Ureter (tissue), 1 donor: ENCODE data around the gene TULP1. TPM values are rescaled to one million over a fixed set of nuclear protein-coding genes. Genes with fewer than 3 reads are reported as not detected.

ENCODE experiments used
- DNase-seq: peaks from one replicate; pipeline ENCODE4 v3.0.0-alpha.2; 2020; ENCODE audit warnings: low spot score
- total RNA-seq: library from RNA; stranded (reverse); gene quantifications from one replicate; pipeline ENCODE4 v1.2.4, GENCODE V29; 2023
- donor health status: DM: yes; HTN: yes; CAD: no.

Gene TULP1
- total RNA-seq, 1 donor from 2014 or later, result 0.83 TPM

- DNase-seq, result no peak
Measured at GRCh38 chr6:35483893-35484645, 28.6 kb downstream of the TULP1 start.

DNA sequence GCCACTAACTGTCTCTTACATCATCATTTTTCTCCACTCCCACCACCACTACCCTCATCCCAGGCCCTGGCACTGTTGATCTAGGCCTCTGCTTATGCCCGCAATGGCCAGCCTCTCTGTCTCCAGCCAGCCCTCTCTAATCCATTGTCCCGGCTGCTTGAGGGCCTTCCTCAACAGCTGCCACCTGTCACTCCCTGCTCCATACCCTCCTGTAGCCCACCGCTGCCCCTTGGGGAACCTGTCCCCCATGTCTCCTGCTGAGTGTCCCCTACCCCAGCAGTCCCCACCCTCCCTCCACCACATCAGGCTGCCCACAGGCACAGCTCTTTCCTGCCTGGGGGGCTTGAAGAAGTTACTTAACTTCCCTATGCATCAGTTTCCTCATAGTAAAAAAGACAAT lies 29.2 kb downstream of the TULP1 start:
- no peak for DNase-seq

DNA sequence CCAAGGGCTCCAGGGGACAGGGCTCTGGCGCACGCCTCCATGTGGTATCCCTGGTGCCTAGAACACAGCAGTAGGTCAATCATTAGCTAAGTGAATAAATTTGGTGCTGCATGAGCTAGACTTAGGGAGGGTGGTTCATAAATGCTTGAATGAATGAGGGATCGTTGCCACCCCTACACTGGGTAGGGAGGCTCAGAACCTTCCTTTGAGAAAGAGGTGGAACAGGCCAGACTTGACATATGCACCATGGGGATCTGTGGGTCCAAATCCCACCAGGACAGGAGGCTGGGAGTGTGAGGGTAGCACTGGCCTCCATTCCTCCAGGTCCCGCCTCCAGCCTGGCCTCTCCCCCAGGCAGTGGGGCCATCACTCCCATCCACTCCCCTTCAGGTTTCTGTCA lies 29.6 kb downstream of the TULP1 start:
- DNase-seq, result no peak

GRCh38 chr6:35481226-35481625 lies 31.5 kb downstream of the TULP1 start:
- DNase-seq, result no peak

DNA sequence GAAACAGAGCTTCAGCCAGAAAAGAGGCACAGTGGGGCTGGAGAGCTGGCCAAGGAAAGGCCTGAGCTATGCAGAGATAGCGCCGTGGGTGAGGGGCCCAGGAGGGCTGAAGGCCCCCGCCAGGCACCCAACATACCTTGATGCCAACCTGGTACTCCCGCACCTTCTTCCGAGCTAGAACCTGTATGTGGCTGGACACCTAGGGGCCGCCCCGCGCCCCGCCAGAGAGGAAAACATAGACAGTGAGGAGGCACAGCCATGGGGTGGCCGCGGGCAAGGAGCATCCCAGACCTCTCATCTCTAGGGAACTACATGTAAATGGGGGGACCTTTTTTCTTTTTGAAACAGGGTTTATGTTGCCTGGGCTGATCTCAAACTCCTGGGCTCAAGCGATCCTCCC lies 32.5 kb downstream of the TULP1 start:
- DNase-seq, result no peak

DNA sequence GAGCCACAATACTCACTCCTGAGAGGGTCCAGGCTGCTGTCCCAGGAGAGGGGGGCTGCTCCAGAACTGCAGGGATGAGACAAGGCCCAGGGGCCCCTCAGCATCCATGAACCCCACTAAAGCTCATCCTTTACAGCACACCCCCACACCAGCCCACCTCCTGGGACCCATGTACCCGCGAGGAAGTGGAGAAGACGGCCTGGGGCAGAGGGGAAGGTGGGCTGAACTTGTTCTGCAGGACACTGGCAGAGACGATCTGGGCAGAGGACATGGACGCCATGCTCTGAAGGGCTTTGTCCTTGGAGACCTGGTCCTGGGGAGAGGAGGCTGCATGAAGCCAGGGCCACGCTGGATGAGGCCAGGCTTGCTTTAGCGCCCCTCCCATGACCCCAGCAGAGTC lies 34.4 kb downstream of the TULP1 start:
- DNase-seq, result no peak

DNA sequence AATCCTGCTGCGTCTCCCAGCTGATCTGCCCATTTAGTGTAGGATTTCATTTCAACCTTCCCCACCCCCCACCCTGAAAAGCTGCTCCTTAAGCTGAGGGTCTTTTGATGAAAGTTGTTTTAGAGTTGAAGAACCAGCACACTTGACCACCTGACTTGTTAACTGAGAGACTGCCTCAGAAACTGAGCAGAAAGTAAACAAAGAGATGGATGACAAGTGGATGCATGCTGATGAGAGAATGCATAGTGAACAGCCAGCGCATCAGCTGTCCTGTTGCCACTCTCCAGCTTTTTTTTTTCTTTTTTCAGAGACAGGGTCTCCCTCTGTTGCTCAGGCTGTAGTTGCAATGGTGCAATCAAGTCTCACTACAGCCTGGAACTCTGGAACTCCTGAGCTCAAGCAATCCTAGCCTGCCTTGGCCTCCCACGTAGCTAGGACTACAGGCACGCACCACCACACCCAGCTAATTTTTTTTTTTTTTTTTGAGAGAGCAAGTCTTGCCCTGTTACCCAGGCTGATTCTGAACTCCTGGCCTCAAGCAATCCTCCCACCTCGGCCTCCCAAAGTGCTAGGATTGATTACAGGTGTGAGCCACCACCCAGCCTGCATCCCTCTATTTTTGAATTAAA lies 35.0 kb downstream of the TULP1 start:
- no peak for DNase-seq

- no peak for DNase-seq
Measured at GRCh38 chr6:35477028-35477427, 35.7 kb downstream of the TULP1 start.

DNA sequence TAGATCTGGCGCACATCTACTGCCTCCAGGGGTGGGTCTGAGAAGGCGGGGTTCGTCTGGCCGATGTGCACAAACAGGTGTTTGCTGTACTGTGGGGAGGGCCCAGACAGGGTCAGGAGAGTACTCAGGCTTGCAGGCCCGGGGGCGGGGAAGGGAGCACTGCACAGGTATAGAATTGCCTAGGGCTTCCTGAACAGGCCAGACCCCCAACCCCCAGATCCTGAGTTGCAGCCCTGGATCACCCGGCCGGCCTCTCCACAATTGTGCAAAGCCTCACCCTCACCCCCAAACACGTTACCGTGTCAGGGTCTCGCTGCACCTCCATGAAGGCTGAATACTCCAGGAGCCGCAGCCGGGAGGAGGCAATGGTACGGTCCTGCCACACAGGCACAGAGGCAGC lies 36.7 kb downstream of the TULP1 start:
- no peak for DNase-seq

DNA sequence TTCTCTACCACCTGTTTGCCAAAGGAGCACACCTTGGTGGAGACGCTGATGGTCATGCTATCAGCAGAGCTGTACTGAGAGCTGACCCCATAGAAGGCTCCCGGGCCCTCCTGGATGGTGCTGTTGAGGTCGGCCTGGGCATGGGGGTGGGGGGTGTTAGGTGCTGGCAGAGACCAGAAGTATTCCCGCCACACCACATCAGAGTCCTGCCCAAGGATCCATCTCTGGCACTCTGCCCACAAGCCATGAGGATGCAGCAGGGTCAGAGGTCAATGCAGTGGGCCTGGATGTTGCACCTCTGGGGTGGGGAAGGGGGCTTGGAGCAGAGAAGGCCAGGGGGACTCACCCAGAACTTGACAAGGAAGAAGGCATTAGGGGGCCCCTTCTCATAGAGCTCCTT lies 37.1 kb downstream of the TULP1 start:
- no peak for DNase-seq

- no peak for DNase-seq
Measured at GRCh38 chr6:35474942-35475570, 37.6 kb downstream of the TULP1 start.

DNA sequence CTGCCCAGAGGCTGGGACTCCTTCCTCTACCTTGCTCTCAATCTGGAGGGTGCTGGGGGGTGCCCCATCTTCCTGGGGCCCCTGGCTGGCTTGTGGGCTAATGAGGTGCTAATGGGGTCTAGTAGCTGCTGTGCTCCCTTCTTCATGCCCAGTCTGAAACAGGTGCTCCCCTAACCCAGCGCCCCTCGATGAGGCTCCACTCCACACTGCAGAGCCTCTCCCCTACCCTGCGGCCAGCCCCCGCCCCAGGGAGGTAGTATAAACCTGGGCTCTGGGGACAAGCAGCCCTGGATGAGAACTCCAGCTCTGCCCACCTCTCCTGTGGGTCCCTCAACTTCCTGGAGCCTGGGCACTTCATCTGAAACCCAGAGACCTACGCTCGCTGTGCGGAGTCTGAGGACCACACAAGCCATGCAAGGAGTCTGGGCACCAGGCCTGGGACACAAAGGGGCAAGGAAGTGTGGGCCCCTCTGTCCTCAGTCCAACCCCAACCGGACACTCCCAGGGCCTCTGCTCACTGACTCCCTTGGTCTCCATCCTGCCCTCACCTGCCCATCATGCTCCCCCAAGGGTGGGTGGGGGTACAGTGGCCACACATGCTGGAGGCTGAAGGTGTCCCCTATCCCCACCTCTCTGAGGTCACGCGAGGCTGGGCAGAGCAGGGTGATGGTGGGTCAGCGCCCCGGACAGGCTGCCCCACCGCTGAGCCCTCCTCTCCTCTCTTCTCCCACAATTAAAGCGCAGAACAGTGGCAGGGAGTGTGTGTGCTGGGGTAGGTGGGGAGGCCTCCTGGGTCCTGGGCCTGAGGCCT lies 38.4 kb downstream of the TULP1 start:
- DNase-seq, result no peak

DNA sequence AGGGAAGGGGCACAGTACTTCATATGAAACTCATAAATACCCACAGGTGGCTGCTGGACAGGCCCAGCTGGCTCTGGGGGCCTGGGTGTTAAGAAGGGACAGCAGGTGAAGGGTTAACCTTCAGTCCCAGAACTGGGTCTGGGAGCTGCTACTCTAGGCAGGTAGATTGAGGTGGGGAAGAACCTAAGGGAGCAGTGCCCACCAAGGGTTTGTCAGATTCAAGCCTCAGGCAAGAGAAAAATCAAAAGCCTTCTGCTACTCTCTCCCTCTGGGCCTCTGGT lies 38.9 kb downstream of the TULP1 start:
- no peak for DNase-seq

- no peak for DNase-seq
Measured at GRCh38 chr6:35473075-35473849, 39.4 kb downstream of the TULP1 start.

DNA sequence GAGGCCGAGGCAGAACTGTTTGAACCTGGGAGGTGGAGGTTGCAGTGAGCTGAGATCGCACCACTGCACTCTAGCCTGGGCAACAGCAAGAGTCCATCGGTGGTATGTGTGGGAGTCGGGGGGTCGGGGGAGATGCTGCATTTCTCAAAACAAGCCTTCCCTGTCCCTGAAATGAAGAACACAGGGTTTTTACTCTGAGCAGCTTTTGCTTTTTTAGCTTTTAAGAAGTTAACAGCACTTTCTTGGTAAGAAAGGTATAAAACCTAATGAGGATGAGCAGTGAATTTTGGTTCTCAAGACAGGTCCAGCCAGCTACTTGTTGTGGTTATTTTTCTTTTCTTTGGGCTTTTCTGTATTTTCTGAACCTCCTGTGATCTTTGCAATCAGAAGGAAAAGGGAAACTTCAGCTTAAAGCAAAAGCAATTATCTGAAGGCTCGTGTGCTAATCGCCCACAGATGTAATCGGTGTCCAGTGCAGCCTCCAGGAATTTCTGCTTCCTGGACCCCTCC lies 40.8 kb downstream of the TULP1 start:
- no peak for DNase-seq

DNA sequence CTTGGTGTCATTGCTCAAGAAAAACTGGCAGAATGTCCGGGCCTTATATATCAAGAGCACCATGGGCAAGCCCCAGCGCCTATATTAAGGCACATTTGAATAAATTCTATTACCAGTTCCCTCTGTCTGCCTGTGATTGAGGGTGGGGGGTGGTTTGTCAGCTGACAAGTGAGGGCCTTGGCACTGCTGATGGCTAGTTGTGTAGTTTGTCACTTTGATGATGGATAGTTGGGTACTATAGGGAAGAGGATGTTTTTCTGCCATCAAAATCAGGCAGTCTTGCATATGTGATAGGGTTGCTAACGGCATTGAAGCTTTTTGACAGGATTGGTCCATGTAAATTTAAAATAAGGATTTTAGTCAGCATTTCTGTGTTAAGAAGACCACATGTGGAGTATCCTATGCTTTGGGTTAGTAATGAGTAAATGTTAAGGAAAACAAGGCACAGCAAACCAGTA lies 42.0 kb downstream of the TULP1 start:
- no peak for DNase-seq

GRCh38 chr6:35469751-35470662 lies 42.7 kb downstream of the TULP1 start:
- no peak for DNase-seq

DNA sequence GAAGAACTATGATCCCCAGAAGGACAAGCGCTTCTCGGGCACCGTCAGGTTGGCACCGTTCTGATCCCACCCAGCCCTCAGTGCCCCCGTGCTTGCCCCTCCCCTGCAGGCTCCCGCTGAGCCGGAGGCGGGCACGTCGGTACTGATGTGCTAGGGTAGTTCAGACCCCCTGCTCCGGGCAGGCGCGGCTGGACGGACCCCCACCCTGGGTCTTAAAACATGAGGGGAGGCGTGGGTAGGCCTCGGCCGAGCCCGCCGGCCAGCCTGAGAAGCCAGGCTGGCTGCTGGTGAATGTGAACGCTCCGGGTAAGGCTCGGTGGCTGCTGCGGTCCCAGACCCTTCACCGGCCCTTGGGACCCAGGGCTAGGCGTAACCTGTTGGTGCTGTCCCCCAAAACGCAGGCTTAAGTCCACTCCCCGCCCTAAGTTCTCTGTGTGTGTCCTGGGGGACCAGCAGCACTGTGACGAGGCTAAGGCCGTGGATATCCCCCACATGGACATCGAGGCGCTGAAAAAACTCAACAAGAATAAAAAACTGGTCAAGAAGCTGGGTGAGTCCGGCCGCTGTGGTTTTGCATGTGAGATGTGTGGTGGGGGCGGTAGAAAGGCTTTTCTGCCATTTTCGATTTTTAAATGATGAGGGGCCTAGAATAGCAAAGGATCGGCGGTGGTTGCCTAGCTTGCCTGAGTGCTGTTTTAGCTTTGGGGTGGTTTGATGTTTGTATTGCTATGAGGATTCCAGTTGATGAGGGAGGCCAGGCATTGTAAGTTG lies 43.5 kb downstream of the TULP1 start:
- DNase-seq, result no peak

DNA sequence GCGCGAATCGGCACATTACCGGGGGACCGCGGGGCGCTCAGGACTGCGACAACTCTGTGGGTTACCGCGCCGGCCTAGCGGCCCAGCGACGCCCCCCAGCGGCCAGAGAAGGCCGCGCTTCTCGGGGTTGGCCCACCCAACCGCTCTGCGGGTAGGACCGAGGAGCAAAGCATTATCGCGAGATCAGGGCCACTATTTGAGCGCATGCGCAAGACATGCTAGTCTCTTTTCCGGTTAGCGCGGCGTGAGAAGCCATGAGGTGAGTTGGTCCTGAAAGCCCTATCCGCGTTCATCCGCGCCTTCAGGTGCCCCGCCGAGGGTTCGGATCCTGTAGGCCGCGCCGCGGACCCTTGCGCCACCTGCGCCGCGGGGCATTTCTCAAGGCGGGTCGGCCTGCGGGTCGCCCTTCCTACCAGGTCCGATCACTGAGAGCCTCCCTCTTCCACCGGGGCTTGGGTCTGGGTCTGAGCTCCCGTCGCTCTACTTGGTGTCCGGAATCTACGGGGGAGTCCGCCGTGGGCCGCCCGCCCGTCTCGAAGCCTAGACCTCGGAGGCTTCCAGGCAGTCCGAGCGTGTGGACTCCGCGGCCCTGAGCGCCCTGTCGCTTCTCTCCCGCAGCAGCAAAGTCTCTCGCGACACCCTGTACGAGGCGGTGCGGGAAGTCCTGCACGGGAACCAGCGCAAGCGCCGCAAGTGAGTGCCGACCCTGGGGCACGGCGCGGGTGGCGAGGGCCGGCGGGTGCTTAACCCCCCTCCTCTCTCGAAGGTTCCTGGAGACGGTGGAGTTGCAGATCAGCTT lies 44.3 kb downstream of the TULP1 start, which contains the start of gene RPL10A:
TSS of gene RPL10A (plus strand) at position 221 of the 799 bp plus-strand sequence. CDS start at position 255, 34 bp downstream.
- DNase-seq, result peak; percentile 98
